ENCODE measurements around the gene ARMC6.

DNA sequence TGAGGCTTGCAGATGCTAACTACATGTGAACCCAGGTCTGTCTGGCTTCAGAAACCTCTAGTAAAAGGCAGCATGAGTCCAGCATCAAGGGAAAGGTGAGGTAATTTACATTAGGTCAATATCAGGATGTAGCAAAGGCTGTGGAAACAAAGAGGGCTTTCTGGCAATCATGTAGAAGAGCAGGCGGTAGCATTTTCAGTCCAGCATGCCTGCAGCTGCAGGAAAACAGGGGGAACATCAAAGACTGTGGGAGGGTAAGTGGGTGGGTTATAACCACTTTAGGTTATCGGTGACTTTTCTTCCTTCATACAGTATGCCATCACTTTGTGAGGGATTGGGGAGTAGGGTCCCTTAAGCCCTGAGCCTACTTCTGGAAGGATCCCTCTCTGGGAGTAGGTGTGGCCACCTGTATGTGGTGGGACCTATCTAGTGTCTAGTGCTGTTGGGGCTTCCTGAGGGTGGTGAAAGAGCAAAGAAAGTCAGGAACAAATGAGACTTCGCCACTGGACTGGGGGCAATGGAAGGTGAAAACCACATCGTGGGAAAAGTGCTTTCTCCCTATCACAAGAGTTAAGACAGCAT lies 10.9 kb upstream of the ARMC6 start:
- TF ChIP-seq, protein P1, sequence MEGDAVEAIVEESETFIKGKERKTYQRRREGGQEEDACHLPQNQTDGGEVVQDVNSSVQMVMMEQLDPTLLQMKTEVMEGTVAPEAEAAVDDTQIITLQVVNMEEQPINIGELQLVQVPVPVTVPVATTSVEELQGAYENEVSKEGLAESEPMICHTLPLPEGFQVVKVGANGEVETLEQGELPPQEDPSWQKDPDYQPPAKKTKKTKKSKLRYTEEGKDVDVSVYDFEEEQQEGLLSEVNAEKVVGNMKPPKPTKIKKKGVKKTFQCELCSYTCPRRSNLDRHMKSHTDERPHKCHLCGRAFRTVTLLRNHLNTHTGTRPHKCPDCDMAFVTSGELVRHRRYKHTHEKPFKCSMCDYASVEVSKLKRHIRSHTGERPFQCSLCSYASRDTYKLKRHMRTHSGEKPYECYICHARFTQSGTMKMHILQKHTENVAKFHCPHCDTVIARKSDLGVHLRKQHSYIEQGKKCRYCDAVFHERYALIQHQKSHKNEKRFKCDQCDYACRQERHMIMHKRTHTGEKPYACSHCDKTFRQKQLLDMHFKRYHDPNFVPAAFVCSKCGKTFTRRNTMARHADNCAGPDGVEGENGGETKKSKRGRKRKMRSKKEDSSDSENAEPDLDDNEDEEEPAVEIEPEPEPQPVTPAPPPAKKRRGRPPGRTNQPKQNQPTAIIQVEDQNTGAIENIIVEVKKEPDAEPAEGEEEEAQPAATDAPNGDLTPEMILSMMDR (IDR thresholded peaks at IDR 0.05), result no peak
- TF ChIP-seq POLR2AphosphoS5 (IDR thresholded peaks at IDR 0.05; ENCODE audit: low read depth, low read length), result no peak
- TF ChIP-seq, protein P2, sequence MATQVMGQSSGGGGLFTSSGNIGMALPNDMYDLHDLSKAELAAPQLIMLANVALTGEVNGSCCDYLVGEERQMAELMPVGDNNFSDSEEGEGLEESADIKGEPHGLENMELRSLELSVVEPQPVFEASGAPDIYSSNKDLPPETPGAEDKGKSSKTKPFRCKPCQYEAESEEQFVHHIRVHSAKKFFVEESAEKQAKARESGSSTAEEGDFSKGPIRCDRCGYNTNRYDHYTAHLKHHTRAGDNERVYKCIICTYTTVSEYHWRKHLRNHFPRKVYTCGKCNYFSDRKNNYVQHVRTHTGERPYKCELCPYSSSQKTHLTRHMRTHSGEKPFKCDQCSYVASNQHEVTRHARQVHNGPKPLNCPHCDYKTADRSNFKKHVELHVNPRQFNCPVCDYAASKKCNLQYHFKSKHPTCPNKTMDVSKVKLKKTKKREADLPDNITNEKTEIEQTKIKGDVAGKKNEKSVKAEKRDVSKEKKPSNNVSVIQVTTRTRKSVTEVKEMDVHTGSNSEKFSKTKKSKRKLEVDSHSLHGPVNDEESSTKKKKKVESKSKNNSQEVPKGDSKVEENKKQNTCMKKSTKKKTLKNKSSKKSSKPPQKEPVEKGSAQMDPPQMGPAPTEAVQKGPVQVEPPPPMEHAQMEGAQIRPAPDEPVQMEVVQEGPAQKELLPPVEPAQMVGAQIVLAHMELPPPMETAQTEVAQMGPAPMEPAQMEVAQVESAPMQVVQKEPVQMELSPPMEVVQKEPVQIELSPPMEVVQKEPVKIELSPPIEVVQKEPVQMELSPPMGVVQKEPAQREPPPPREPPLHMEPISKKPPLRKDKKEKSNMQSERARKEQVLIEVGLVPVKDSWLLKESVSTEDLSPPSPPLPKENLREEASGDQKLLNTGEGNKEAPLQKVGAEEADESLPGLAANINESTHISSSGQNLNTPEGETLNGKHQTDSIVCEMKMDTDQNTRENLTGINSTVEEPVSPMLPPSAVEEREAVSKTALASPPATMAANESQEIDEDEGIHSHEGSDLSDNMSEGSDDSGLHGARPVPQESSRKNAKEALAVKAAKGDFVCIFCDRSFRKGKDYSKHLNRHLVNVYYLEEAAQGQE (IDR thresholded peaks at IDR 0.05; ENCODE audit: insufficient read depth in 1 of 2, low read depth in 2 of 2, low read length in 1 of 2), result no peak
